NCI-H187 (cell line): ENCODE measurements around the gene PLXDC1.
"Not testable (repeated sequence)": the region's sequence is repeated elsewhere in the genome, so short reads cannot be mapped to it uniquely, and the experiment has no call there.

Experiments used
- DNase-seq, 2 experiments: peaks; one replicate each; lab custom pipeline; 2025; lab: John Stamatoyannopoulos, UW

Gene PLXDC1

GRCh38 chr17:39153599-39154051 is 2.2 kb upstream of the PLXDC1 start:
- peak; percentile 46 to 93 for DNase-seq

GRCh38 chr17:39151943-39152818 is 744 bp upstream of the PLXDC1 start:
- no peak for DNase-seq

- no peak for DNase-seq
Observed at GRCh38 chr17:39150795-39151149, 665 bp downstream of the PLXDC1 start.

- no peak for DNase-seq
Observed at GRCh38 chr17:39150104-39150634, 1.3 kb downstream of the PLXDC1 start.

GRCh38 chr17:39147221-39148185 is 3.9 kb downstream of the PLXDC1 start:
- no peak for DNase-seq

GRCh38 chr17:39146273-39146672 is 5.2 kb downstream of the PLXDC1 start:
- DNase-seq, result no peak

- DNase-seq, result no peak
Observed at GRCh38 chr17:39145143-39145542, 6.3 kb downstream of the PLXDC1 start.

- DNase-seq, result peak in 1 of 2 experiments; percentile 36
Observed at GRCh38 chr17:39144416-39144840, 7.0 kb downstream of the PLXDC1 start.

- no peak for DNase-seq
Observed at GRCh38 chr17:39143552-39144093, 7.8 kb downstream of the PLXDC1 start.

GRCh38 chr17:39141915-39142664 is 9.3 kb downstream of the PLXDC1 start:
- no peak for DNase-seq

GRCh38 chr17:39141294-39141693 is 10.1 kb downstream of the PLXDC1 start:
- DNase-seq, result no peak

- no peak for DNase-seq
Observed at GRCh38 chr17:39139561-39139960, 11.9 kb downstream of the PLXDC1 start.

GRCh38 chr17:39139161-39139511 is 12.3 kb downstream of the PLXDC1 start:
- no peak for DNase-seq

GRCh38 chr17:39138431-39139160 is 12.8 kb downstream of the PLXDC1 start:
- DNase-seq, result no peak

- DNase-seq, result no peak
Observed at GRCh38 chr17:39134878-39135277, 16.6 kb downstream of the PLXDC1 start.

GRCh38 chr17:39132192-39132610 is 19.2 kb downstream of the PLXDC1 start:
- no peak for DNase-seq

GRCh38 chr17:39131616-39132015 is 19.8 kb downstream of the PLXDC1 start:
- DNase-seq, result no peak

- no peak for DNase-seq
Observed at GRCh38 chr17:39130205-39130604, 21.2 kb downstream of the PLXDC1 start.

- DNase-seq, result not testable (repeated sequence)
Observed at GRCh38 chr17:39129544-39129943, 21.9 kb downstream of the PLXDC1 start.

GRCh38 chr17:39126436-39126835 is 25.0 kb downstream of the PLXDC1 start:
- no peak for DNase-seq
